HCT116 (cell line): Measurements from ENCODE around the gene FRS2. TPM values are rescaled to one million over a fixed set of nuclear protein-coding genes. Genes with fewer than 3 reads are reported as not detected.

Source experiments
- ATAC-seq: fragments of 200-7000 bp; cut with Tn5 transposase; 2 replicates; pipeline ENCODE4 v1.9.1; 2020; ENCODE audit warnings: mild to moderate bottlenecking, moderate library complexity
- BruUV-seq: library from RNA; stranded (reverse); fragments of 400-500 nt; replicated peaks from 2 replicates; lab custom pipeline; 2021; lab: Mats Ljungman, UMichigan
- CTCF ChIA-PET: fragments of 300-600 bp; sonication (Branson Sonifier 250); formaldehyde crosslinking; loops from one replicate; lab custom pipeline; 2021; ENCODE audit warnings: antibody characterized with exemption; lab: Charles Lee
- POLR2A ChIA-PET: fragments of 300-600, 350-600 bp; sonication (Branson Sonifier 250); formaldehyde crosslinking; loops from one replicate; lab custom pipeline; 2021; ENCODE audit warnings: antibody characterized with exemption; lab: Charles Lee
- RAD21 ChIA-PET, 2 experiments: fragments of 300-600 bp; sonication (Branson Sonifier 250); formaldehyde crosslinking; loops; one replicate each; lab custom pipeline; 2023; ENCODE audit warnings: low total read pairs in 2 of 2; ENCODE audit not compliant: uncharacterized antibody in 2 of 2, unreplicated experiment in 2 of 2, low non-redundant PET in 1 of 2; lab: Charles Lee
- DNase-seq: peaks from one replicate; pipeline ENCODE4 v3.0.0-alpha.2; 2010; ENCODE audit warnings: low read depth, low spot score
- H2AFZ ChIP-seq: fragments of 200-600 bp; shearing (Covaris generic), sonication (generic); 2 replicates; pipeline ENCODE4 v1.6.1; 2017; ENCODE audit warnings: low read depth, mixed run types, mixed read lengths, antibody characterized with exemption, low read length; ENCODE audit not compliant: poor library complexity, severe bottlenecking
- H3K27ac ChIP-seq: 2 replicates; pipeline ENCODE4 v1.5.1; 2012; ENCODE audit warnings: low read depth, low read length
- H3K27me3 ChIP-seq: fragments of 200-600 bp; sonication (generic); 2 replicates; pipeline ENCODE4 v1.6.1; 2016; ENCODE audit warnings: mixed run types, low read length, mixed read lengths; ENCODE audit not compliant: insufficient read depth
- H3K36me3 ChIP-seq, 2 experiments: fragments of 200-500 bp in 1 of 2; fragments of 200-600 bp in 1 of 2; sonication (Bioruptor generic) in 1 of 2; sonication (generic) in 1 of 2; 2 replicates each; pipeline versions ENCODE4 v1.5.1 to v1.6.1; 2014 to 2016; ENCODE audit warnings: low read length in 2 of 2, inconsistent platforms in 1 of 2, mixed read lengths in 1 of 2, mixed run types in 1 of 2; ENCODE audit not compliant: insufficient read depth in 2 of 2, control insufficient read depth in 1 of 2
- H3K4me1 ChIP-seq, 2 experiments: fragments of 200-600 bp in 1 of 2; sonication (generic) in 1 of 2; 2 replicates each; pipeline versions ENCODE4 v1.5.1 to v1.6.1; 2012 to 2017; ENCODE audit warnings: low read length in 2 of 2, inconsistent platforms in 1 of 2, mild to moderate bottlenecking in 1 of 2, mixed read lengths in 1 of 2, mixed run types in 1 of 2, moderate library complexity in 1 of 2; ENCODE audit not compliant: insufficient read depth in 2 of 2, control insufficient read depth in 1 of 2
- H3K4me2 ChIP-seq: fragments of 200-600 bp; sonication (generic); 2 replicates; pipeline ENCODE4 v1.6.1; 2017; ENCODE audit warnings: mixed run types, low read length, mixed read lengths
- H3K4me3 ChIP-seq, 2 experiments: fragments of 200-600 bp in 1 of 2; sonication (generic) in 1 of 2; replicated peaks in 1 of 2; 2 replicates each; pipeline ENCODE4 v1.5.1; 2011 to 2016; ENCODE audit warnings: low read length in 2 of 2, control low read depth in 1 of 2, low read depth in 1 of 2, mild to moderate bottlenecking in 1 of 2, mixed read lengths in 1 of 2, mixed run types in 1 of 2
- H3K79me2 ChIP-seq: fragments of 200-600 bp; sonication (generic); 2 replicates; pipeline ENCODE4 v1.6.1; 2017; ENCODE audit warnings: mild to moderate bottlenecking, mixed run types, low read length, moderate library complexity, mixed read lengths; ENCODE audit not compliant: insufficient read depth
- H3K9ac ChIP-seq: fragments of 200-600 bp; sonication (generic); 2 replicates; pipeline ENCODE4 v1.6.1; 2016; ENCODE audit warnings: low read length, mixed read lengths
- H3K9me2 ChIP-seq: fragments of 200-600 bp; sonication (generic), shearing (Covaris generic); 2 replicates; pipeline ENCODE4 v1.6.1; 2017; ENCODE audit warnings: mixed run types, mild to moderate bottlenecking, moderate library complexity; ENCODE audit not compliant: insufficient read depth
- H3K9me3 ChIP-seq, 2 experiments: fragments of 200-500 bp in 1 of 2; fragments of 200-600 bp in 1 of 2; sonication (Bioruptor generic) in 1 of 2; sonication (generic) in 1 of 2; 2 replicates each; pipeline ENCODE4 v1.6.1; 2014 to 2017; ENCODE audit warnings: low read length in 2 of 2, mixed read lengths in 2 of 2, inconsistent platforms in 1 of 2, low read depth in 1 of 2, mild to moderate bottlenecking in 1 of 2, mixed run types in 1 of 2, moderate library complexity in 1 of 2; ENCODE audit not compliant: control insufficient read depth in 1 of 2, insufficient read depth in 1 of 2
- H4K20me1 ChIP-seq: fragments of 200-600 bp; sonication (generic), shearing (Covaris generic); 2 replicates; pipeline ENCODE4 v1.6.1; 2017; ENCODE audit warnings: mixed run types, mild to moderate bottlenecking, moderate library complexity; ENCODE audit not compliant: insufficient read depth
- CEBPB ChIP-seq: IDR thresholded peaks from 2 replicates; pipeline ENCODE4 v1.6.1; 2012; ENCODE audit warnings: low read depth
- EGR1 ChIP-seq: IDR thresholded peaks from 2 replicates; pipeline ENCODE4 v1.6.1; 2012; ENCODE audit warnings: low read depth
- ELF1 ChIP-seq: IDR thresholded peaks from 2 replicates; pipeline ENCODE4 v1.6.1; 2012; ENCODE audit warnings: low read depth, borderline replicate concordance
- EZH2 ChIP-seq: fragments of 200-600 bp; sonication (generic); IDR thresholded peaks from 2 replicates; pipeline ENCODE4 v1.6.1; 2017; ENCODE audit warnings: antibody characterized with exemption, mixed run types
- EZH2phosphoT487 ChIP-seq: fragments of 200-600 bp; IDR thresholded peaks from 2 replicates; pipeline ENCODE4 v1.6.1; 2018; ENCODE audit warnings: antibody characterized with exemption, borderline replicate concordance
- FOSL1 ChIP-seq: IDR thresholded peaks from 2 replicates; pipeline ENCODE4 v1.6.1; 2012; ENCODE audit warnings: low read depth
- JUND ChIP-seq: IDR thresholded peaks from 2 replicates; pipeline ENCODE4 v1.6.1; 2012
- MAX ChIP-seq: IDR thresholded peaks from 2 replicates; pipeline ENCODE4 v1.6.1; 2012
- POLR2A ChIP-seq: IDR thresholded peaks from 2 replicates; pipeline ENCODE4 v1.7.0; 2011; ENCODE audit warnings: borderline replicate concordance; ENCODE audit not compliant: insufficient read depth, insufficient read length; ENCODE audit errors: extremely low read depth
- RAD21 ChIP-seq: IDR thresholded peaks from 2 replicates; pipeline ENCODE4 v1.6.1; 2012; ENCODE audit warnings: low read depth, mild to moderate bottlenecking
- SIN3A ChIP-seq: IDR thresholded peaks from 2 replicates; pipeline ENCODE4 v1.6.1; 2012; ENCODE audit warnings: low read depth
- SP1 ChIP-seq: IDR thresholded peaks from 2 replicates; pipeline ENCODE4 v1.6.1; 2012; ENCODE audit warnings: low read depth
- SRF ChIP-seq: IDR thresholded peaks from 2 replicates; pipeline ENCODE4 v1.6.1; 2012; ENCODE audit warnings: low read depth
- TCF7L2 ChIP-seq: IDR thresholded peaks from 2 replicates; pipeline ENCODE4 v1.7.0; 2011; ENCODE audit warnings: borderline replicate concordance, inconsistent platforms; ENCODE audit not compliant: insufficient read depth, insufficient read length; ENCODE audit errors: extremely low read depth
- YY1 ChIP-seq: IDR thresholded peaks from 2 replicates; pipeline ENCODE4 v1.6.1; 2011; ENCODE audit warnings: low read length, low read depth, moderate library complexity, mild to moderate bottlenecking; ENCODE audit not compliant: insufficient replicate concordance; ENCODE audit errors: extremely low read depth
- ZBTB33 ChIP-seq: IDR thresholded peaks from 2 replicates; pipeline ENCODE4 v1.6.1; 2011; ENCODE audit warnings: mild to moderate bottlenecking, low read length, moderate library complexity; ENCODE audit not compliant: insufficient replicate concordance; ENCODE audit errors: extremely low read depth
- ZFX ChIP-seq: fragments of 450-650 bp; IDR thresholded peaks from 2 replicates; pipeline ENCODE4 v1.6.1; 2017
- intact Hi-C: fragments of 100-400 bp; cut with micrococcal nuclease; formaldehyde crosslinking; loops from 2 replicates; pipeline ENCODE4 v1.10.0; 2022
- total RNA-seq: library from RNA; stranded (reverse); gene quantifications from one replicate; pipeline ENCODE4 v1.2.1, GENCODE V29; 2021; ENCODE audit not compliant: unreplicated experiment
- TF ChIP-seq, protein P1 (sequence below): IDR thresholded peaks from 2 replicates; pipeline ENCODE4 v1.6.1; 2012; ENCODE audit warnings: low read depth
- TF ChIP-seq, protein P2 (sequence below), 3 experiments: fragments of 200-600 bp in 1 of 3; sonication (generic) in 1 of 3; IDR thresholded peaks in 2 of 3; conservative IDR thresholded peaks in 1 of 3; 2 replicates each; pipeline ENCODE4 v1.5.1; 2012 to 2017; ENCODE audit warnings: low read depth in 2 of 3, low read length in 2 of 3, antibody characterized with exemption in 1 of 3, borderline replicate concordance in 1 of 3, control low read depth in 1 of 3, mild to moderate bottlenecking in 1 of 3, mixed read lengths in 1 of 3, mixed run types in 1 of 3, moderate library complexity in 1 of 3; ENCODE audit not compliant: insufficient read depth in 1 of 3

The FRS2 gene
- total RNA-seq, 1 experiment from 2014 or later, result 14.7 TPM

DNA sequence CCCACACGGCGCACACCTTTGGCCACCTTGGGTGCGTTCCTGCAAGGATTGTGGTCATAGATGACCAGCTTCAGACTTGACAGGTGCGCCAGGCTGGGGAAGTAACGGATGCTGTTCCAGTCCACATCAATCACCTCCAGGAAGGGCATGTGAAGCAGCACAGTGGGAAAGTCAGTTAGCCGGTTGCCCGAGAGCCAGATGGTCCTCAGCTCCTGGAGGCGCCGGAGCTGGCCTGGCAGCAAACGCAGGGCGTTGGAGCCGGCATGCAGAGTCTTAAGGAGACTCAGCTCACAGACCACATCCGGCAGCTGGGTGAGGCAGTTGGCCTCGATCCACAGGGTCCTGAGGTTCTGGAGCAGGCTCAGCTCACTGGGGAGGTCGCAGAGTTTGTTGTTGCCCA lies 139.9 kb downstream of the FRS2 start:
- Histone ChIP-seq H3K79me2 (no peaks in the 10 kb centered on the region), H3K9me2 (no peaks in the 10 kb centered on the region), H3K4me2 (no peak overlapping the region), H3K36me3 (no peaks in the 10 kb centered on the region), H3K4me1 (no peaks in the 10 kb centered on the region), H2AFZ (no peak overlapping the region), H3K9me3 (no peaks in the 10 kb centered on the region), H3K27me3 (peaks cover 22% of the 10 kb centered on the region), H4K20me1 (no peaks in the 10 kb centered on the region), H3K27ac (no peak overlapping the region), H3K4me3 (no peak overlapping the region), H3K9ac (no peak overlapping the region)
- no TSS peak for BruUV-seq
- TF ChIP-seq EZH2phosphoT487 (no peak), FOSL1 (no peak), SRF (no peak), CEBPB (no peak), EZH2 (no peak), ZBTB33 (no peak), ELF1 (no peak), RAD21 (no peak), TCF7L2 (no peak), EGR1 (no peak), SP1 (no peak), YY1 (no peak), MAX (no peak), POLR2A (no peak), JUND (no peak), SIN3A (no peak), ZFX (no peak)
- TF ChIP-seq, protein P1, sequence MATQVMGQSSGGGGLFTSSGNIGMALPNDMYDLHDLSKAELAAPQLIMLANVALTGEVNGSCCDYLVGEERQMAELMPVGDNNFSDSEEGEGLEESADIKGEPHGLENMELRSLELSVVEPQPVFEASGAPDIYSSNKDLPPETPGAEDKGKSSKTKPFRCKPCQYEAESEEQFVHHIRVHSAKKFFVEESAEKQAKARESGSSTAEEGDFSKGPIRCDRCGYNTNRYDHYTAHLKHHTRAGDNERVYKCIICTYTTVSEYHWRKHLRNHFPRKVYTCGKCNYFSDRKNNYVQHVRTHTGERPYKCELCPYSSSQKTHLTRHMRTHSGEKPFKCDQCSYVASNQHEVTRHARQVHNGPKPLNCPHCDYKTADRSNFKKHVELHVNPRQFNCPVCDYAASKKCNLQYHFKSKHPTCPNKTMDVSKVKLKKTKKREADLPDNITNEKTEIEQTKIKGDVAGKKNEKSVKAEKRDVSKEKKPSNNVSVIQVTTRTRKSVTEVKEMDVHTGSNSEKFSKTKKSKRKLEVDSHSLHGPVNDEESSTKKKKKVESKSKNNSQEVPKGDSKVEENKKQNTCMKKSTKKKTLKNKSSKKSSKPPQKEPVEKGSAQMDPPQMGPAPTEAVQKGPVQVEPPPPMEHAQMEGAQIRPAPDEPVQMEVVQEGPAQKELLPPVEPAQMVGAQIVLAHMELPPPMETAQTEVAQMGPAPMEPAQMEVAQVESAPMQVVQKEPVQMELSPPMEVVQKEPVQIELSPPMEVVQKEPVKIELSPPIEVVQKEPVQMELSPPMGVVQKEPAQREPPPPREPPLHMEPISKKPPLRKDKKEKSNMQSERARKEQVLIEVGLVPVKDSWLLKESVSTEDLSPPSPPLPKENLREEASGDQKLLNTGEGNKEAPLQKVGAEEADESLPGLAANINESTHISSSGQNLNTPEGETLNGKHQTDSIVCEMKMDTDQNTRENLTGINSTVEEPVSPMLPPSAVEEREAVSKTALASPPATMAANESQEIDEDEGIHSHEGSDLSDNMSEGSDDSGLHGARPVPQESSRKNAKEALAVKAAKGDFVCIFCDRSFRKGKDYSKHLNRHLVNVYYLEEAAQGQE, result no peak
- TF ChIP-seq, protein P2, sequence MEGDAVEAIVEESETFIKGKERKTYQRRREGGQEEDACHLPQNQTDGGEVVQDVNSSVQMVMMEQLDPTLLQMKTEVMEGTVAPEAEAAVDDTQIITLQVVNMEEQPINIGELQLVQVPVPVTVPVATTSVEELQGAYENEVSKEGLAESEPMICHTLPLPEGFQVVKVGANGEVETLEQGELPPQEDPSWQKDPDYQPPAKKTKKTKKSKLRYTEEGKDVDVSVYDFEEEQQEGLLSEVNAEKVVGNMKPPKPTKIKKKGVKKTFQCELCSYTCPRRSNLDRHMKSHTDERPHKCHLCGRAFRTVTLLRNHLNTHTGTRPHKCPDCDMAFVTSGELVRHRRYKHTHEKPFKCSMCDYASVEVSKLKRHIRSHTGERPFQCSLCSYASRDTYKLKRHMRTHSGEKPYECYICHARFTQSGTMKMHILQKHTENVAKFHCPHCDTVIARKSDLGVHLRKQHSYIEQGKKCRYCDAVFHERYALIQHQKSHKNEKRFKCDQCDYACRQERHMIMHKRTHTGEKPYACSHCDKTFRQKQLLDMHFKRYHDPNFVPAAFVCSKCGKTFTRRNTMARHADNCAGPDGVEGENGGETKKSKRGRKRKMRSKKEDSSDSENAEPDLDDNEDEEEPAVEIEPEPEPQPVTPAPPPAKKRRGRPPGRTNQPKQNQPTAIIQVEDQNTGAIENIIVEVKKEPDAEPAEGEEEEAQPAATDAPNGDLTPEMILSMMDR (IDR thresholded peaks at IDR 0.05 in 2 of 3, conservative IDR thresholded peaks at IDR 0.05 in 1 of 3; ENCODE audit: borderline replicate concordance in 1 of 3, insufficient read depth in 1 of 3, low read depth in 2 of 3, low read length in 2 of 3), result no peak
- DNase-seq (no peak), ATAC-seq (no peak)
- intact Hi-C loops, result no loop called here
- RAD21 ChIA-PET, result no interaction called here
- CTCF ChIA-PET, result no interaction called here
- POLR2A ChIA-PET, result no interaction called here
